ENCODE results near the gene PRKACB. TPM values are rescaled to one million over a fixed set of nuclear protein-coding genes. Genes with fewer than 3 reads are reported as not detected.

The PRKACB gene
- 6.8 and 10.1 TPM in 2 replicates for total RNA-seq

GRCh38 chr1:84143796-84144565 is at the start of gene PRKACB:
TSS of gene PRKACB (plus strand) at chr1:84144271. CDS start at chr1:84144362, 91 bp downstream.

Other genes starting within 250 kb of the PRKACB start
- gene TTLL7, start 145.1 kb upstream of the PRKACB start, total RNA-seq: 3.4 and 5.8 TPM in 2 replicates
- gene SAMD13, start 157.4 kb downstream of the PRKACB start, total RNA-seq: 2.1 and 2.5 TPM in 2 replicates